WTC11 (cell line): Measurements from ENCODE around the gene C5orf15. TPM values are rescaled to one million over a fixed set of nuclear protein-coding genes. Genes with fewer than 3 reads are reported as not detected.
"Not testable (repeated sequence)": the region's sequence is repeated elsewhere in the genome, so short reads cannot be mapped to it uniquely, and the experiment has no call there.

ENCODE experiments used
- ATAC-seq: fragments of 200-7000 bp; cut with Tn5 transposase; 2 replicates; pipeline ENCODE4 v1.10.0; 2021; ENCODE audit warnings: mild to moderate bottlenecking, moderate library complexity
- CTCF ChIA-PET: fragments of 300-600 bp; sonication (Branson Sonifier 250); formaldehyde crosslinking; loops from one replicate; lab custom pipeline; 2021; ENCODE audit warnings: antibody characterized with exemption; lab: Charles Lee
- POLR2A ChIA-PET: fragments of 350-600 bp; sonication (Branson Sonifier 250); formaldehyde crosslinking; loops from one replicate; lab custom pipeline; 2021; ENCODE audit warnings: antibody characterized with exemption; lab: Charles Lee
- DNase-seq: peaks from one replicate; pipeline ENCODE4 v3.0.0; 2021; ENCODE audit warnings: low spot score
- H3K27ac Mint-ChIP-seq: 2 replicates; pipeline ENCODE4 v1.8.0; 2021; ENCODE audit warnings: mixed read lengths
- H3K27me3 Mint-ChIP-seq: 2 replicates; pipeline ENCODE4 v1.8.0; 2021; ENCODE audit warnings: low read depth, mild to moderate bottlenecking, moderate library complexity, mixed read lengths
- H3K36me3 Mint-ChIP-seq: 2 replicates; pipeline ENCODE4 v1.8.0; 2021; ENCODE audit warnings: mixed read lengths
- H3K4me1 Mint-ChIP-seq: 2 replicates; pipeline ENCODE4 v1.8.0; 2022; ENCODE audit warnings: mixed read lengths
- H3K4me3 Mint-ChIP-seq: 2 replicates; pipeline ENCODE4 v1.8.0; 2021; ENCODE audit warnings: mild to moderate bottlenecking, moderate library complexity, mixed read lengths
- H3K9me3 Mint-ChIP-seq: 2 replicates; pipeline ENCODE4 v1.8.0; 2021; ENCODE audit warnings: mixed read lengths
- CREB1 ChIP-seq: sonication (generic); formaldehyde crosslinking; IDR thresholded peaks from 2 replicates; pipeline ENCODE4 v1.8.0; 2023; ENCODE audit warnings: mild to moderate bottlenecking, missing genetic modification reagents
- CREM ChIP-seq: sonication (generic); formaldehyde crosslinking; IDR thresholded peaks from 2 replicates; pipeline ENCODE4 v1.8.1; 2022; ENCODE audit warnings: mild to moderate bottlenecking, missing genetic modification reagents, moderate library complexity
- GTF2I ChIP-seq: fragments of 250-450 bp; sonication (Bioruptor Pico); conservative IDR thresholded peaks from 2 replicates; pipeline ENCODE4 v1.4.0; 2021; ENCODE audit warnings: mild to moderate bottlenecking
- JAZF1 ChIP-seq: fragments of 250-450 bp; sonication (Bioruptor Pico); IDR thresholded peaks from 2 replicates; pipeline ENCODE4 v1.9.0; 2021; ENCODE audit warnings: moderate library complexity, mild to moderate bottlenecking, inconsistent platforms
- NFATC4 ChIP-seq: fragments of 250-450 bp; sonication (Bioruptor Pico); IDR thresholded peaks from 2 replicates; pipeline ENCODE4 v1.9.0; 2021; ENCODE audit warnings: mild to moderate bottlenecking
- NFE2L1 ChIP-seq: sonication (generic); formaldehyde crosslinking; IDR thresholded peaks from 2 replicates; pipeline ENCODE4 v1.8.1; 2023; ENCODE audit warnings: missing genetic modification reagents
- NR1H2 ChIP-seq: sonication (generic); formaldehyde crosslinking; IDR thresholded peaks from 2 replicates; pipeline ENCODE4 v1.9.0; 2021; ENCODE audit warnings: mild to moderate bottlenecking, moderate library complexity, missing genetic modification reagents
- NR2C2 ChIP-seq: sonication (generic); formaldehyde crosslinking; IDR thresholded peaks from 2 replicates; pipeline ENCODE4 v1.8.0; 2022; ENCODE audit warnings: mild to moderate bottlenecking, missing genetic modification reagents
- RELA ChIP-seq: sonication (generic); formaldehyde crosslinking; IDR thresholded peaks from 2 replicates; pipeline ENCODE4 v1.8.1; 2022; ENCODE audit warnings: missing genetic modification reagents, mild to moderate bottlenecking, borderline replicate concordance
- SOX15 ChIP-seq: fragments of 250-450 bp; sonication (Bioruptor Pico); IDR thresholded peaks from 2 replicates; pipeline ENCODE4 v1.9.0; 2021; ENCODE audit warnings: mild to moderate bottlenecking
- ZNF138 ChIP-seq: sonication (generic); formaldehyde crosslinking; conservative IDR thresholded peaks from 2 replicates; pipeline ENCODE4 v1.8.1; 2022; ENCODE audit warnings: mild to moderate bottlenecking, moderate library complexity, missing genetic modification reagents
- ZNF232 ChIP-seq: sonication (generic); formaldehyde crosslinking; IDR thresholded peaks from 2 replicates; pipeline ENCODE4 v1.8.0; 2022; ENCODE audit warnings: mild to moderate bottlenecking, missing genetic modification reagents
- total RNA-seq: library from RNA; stranded (reverse); gene quantifications from 3 replicates; pipeline ENCODE4 v1.2.3, GENCODE V29; 2021
- TF ChIP-seq, protein P1 (sequence below): sonication (generic); formaldehyde crosslinking; IDR thresholded peaks from 2 replicates; pipeline ENCODE4 v1.8.0; 2022; ENCODE audit warnings: mild to moderate bottlenecking, missing genetic modification reagents
- TF ChIP-seq, protein P2 (sequence below): sonication (generic); formaldehyde crosslinking; IDR thresholded peaks from 2 replicates; pipeline ENCODE4 v1.8.0; 2022; ENCODE audit warnings: mild to moderate bottlenecking, missing genetic modification reagents
- TF ChIP-seq, protein P3 (sequence below): fragments of 250-450 bp; sonication (Bioruptor Pico); IDR thresholded peaks from 2 replicates; pipeline ENCODE4 v1.9.0; 2021; ENCODE audit warnings: mild to moderate bottlenecking
- TF ChIP-seq, protein P4 (sequence below): sonication (generic); formaldehyde crosslinking; IDR thresholded peaks from 2 replicates; pipeline ENCODE4 v1.8.1; 2023; ENCODE audit warnings: mild to moderate bottlenecking, moderate library complexity, missing genetic modification reagents
- TF ChIP-seq, protein P5 (sequence below): sonication (generic); formaldehyde crosslinking; IDR thresholded peaks from 2 replicates; pipeline ENCODE4 v1.8.0; 2023; ENCODE audit warnings: mild to moderate bottlenecking, missing genetic modification reagents
- TF ChIP-seq, protein P6 (sequence below): sonication (generic); formaldehyde crosslinking; IDR thresholded peaks from 2 replicates; pipeline ENCODE4 v1.8.1; 2022; ENCODE audit warnings: mild to moderate bottlenecking, moderate library complexity, missing genetic modification reagents
- TF ChIP-seq, protein P7 (sequence below): fragments of 250-450 bp; sonication (Bioruptor Pico); IDR thresholded peaks from 2 replicates; pipeline ENCODE4 v1.9.0; 2021; ENCODE audit warnings: mild to moderate bottlenecking

The C5orf15 gene
- total RNA-seq, 1 experiment from 2014 or later: 32.7 TPM

DNA sequence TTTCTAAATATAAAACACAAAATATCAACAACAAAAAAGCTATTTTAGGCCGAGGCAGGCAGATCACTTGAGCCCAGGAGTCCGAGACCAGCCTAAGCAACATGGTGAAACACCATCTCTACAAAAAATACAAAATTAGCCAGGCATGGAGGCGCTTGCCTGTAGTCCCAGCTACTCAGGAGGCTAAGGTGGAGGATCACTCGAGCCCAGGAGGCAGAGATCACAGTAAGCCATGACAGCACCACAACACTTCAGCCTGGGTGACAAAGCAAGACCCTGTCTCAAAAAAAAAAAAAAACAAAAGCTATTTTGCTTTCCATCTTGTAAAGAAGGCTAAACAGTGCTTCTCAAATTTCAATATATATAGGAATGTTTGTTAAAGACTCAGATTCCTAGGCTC lies 11.3 kb downstream of the C5orf15 start:
- Mint-ChIP-seq H3K9me3 (no peaks in the 10 kb centered on the region), H3K36me3 (peaks cover 25% of the 10 kb centered on the region), H3K27ac (no peak overlapping the region), H3K4me3 (no peak overlapping the region), H3K4me1 (peaks cover 10% of the 10 kb centered on the region), H3K27me3 (no peaks in the 10 kb centered on the region)
- ChIA-PET POLR2A (interaction anchor here (0.6 to 1.1 kb wide), 2 partner anchors 33 to 48 kb away, joined by 3 read pairs; no protein-coding TSS in a partner anchor), CTCF (interaction anchor here (1.6 kb wide), 1 partner anchor 40 kb away, joined by 4 read pairs; no protein-coding TSS in a partner anchor)
- no peak for TF ChIP-seq NR2C2 (CRISPR knock-in tag)
- TF ChIP-seq, protein P1, sequence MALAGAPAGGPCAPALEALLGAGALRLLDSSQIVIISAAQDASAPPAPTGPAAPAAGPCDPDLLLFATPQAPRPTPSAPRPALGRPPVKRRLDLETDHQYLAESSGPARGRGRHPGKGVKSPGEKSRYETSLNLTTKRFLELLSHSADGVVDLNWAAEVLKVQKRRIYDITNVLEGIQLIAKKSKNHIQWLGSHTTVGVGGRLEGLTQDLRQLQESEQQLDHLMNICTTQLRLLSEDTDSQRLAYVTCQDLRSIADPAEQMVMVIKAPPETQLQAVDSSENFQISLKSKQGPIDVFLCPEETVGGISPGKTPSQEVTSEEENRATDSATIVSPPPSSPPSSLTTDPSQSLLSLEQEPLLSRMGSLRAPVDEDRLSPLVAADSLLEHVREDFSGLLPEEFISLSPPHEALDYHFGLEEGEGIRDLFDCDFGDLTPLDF (CRISPR knock-in tag): no peak
- TF ChIP-seq, protein P2, sequence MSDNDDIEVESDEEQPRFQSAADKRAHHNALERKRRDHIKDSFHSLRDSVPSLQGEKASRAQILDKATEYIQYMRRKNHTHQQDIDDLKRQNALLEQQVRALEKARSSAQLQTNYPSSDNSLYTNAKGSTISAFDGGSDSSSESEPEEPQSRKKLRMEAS (CRISPR knock-in tag): no peak
- no peak for TF ChIP-seq NFE2L1
- TF ChIP-seq RELA: no peak
- TF ChIP-seq NR1H2: no peak
- TF ChIP-seq CREB1 (CRISPR knock-in tag): no peak
- TF ChIP-seq, protein P3, sequence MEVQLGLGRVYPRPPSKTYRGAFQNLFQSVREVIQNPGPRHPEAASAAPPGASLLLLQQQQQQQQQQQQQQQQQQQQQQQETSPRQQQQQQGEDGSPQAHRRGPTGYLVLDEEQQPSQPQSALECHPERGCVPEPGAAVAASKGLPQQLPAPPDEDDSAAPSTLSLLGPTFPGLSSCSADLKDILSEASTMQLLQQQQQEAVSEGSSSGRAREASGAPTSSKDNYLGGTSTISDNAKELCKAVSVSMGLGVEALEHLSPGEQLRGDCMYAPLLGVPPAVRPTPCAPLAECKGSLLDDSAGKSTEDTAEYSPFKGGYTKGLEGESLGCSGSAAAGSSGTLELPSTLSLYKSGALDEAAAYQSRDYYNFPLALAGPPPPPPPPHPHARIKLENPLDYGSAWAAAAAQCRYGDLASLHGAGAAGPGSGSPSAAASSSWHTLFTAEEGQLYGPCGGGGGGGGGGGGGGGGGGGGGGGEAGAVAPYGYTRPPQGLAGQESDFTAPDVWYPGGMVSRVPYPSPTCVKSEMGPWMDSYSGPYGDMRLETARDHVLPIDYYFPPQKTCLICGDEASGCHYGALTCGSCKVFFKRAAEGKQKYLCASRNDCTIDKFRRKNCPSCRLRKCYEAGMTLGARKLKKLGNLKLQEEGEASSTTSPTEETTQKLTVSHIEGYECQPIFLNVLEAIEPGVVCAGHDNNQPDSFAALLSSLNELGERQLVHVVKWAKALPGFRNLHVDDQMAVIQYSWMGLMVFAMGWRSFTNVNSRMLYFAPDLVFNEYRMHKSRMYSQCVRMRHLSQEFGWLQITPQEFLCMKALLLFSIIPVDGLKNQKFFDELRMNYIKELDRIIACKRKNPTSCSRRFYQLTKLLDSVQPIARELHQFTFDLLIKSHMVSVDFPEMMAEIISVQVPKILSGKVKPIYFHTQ (CRISPR knock-in tag): no peak
- ATAC-seq: no peak
- DNase-seq: no peak

DNA sequence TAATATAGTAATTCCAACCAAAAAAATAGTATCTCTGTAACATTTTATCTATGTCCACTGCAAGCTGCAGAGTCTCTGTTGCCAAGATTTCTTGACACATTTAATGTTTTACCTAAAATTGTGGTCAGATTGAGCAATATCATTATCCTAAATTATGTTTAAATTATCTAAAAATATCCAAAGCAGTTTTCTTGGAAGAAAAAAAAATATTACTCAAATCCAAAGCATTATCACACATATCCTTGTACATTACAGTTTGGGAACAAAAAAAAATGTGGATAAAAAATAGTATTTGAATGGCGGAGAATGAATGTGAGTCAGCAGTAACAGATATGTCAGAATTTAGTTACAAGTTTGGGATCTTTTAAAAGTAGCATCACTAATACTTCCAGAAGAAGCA lies 12.2 kb downstream of the C5orf15 start:
- POLR2A ChIA-PET, H3K4me3 Mint-ChIP-seq, H3K4me1 Mint-ChIP-seq, H3K27me3 Mint-ChIP-seq, CTCF ChIA-PET, H3K9me3 Mint-ChIP-seq, DNase-seq, ATAC-seq, H3K27ac Mint-ChIP-seq: not testable (repeated sequence)
- peaks cover 25% of the 10 kb centered on the region for H3K36me3 Mint-ChIP-seq

DNA sequence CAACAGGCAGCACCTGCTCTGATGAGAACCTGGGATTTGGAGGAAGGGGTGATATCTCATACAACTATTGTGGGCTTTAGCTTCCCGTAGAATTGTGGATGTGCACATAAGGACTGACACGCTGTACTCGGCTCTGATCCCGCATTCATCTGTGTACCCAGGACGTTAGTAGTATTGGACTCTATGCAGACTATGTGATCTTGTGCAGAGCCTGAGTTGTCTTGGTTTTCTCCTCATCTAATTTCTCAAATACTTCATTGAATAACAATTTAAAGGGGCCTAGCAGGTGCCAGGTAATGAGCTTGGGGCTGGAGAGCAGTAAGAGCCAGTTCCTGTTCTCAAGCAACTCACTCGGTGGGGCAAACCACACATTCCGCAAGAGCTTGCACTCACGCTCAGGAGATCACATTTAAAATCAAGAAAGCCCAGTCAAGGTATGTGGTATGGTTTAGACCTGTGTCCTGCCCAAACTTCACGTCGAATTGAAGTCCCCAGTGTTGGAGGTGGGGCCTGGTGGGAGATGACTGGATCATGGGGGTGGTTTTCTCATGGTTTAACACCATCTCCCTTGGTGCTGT lies 14.8 kb downstream of the C5orf15 start:
- Mint-ChIP-seq H3K27ac (0 out of 2 replicates have a peak overlapping the region, but pooled peaks have one; percentile 62), H3K27me3 (no peaks in the 10 kb centered on the region), H3K4me3 (no peak overlapping the region), H3K4me1 (peaks cover 10% of the 10 kb centered on the region), H3K9me3 (0 out of 2 replicates have a peak, but pooled peaks cover 4% of the 10 kb centered on the region), H3K36me3 (peaks cover 14% of the 10 kb centered on the region)
- ChIA-PET POLR2A (no interaction called here), CTCF (interaction anchor here (1.6 kb wide), 2 partner anchors 9 to 147 kb away, joined by 3 to 8 read pairs; no protein-coding TSS in a partner anchor)
- TF ChIP-seq, protein P4, sequence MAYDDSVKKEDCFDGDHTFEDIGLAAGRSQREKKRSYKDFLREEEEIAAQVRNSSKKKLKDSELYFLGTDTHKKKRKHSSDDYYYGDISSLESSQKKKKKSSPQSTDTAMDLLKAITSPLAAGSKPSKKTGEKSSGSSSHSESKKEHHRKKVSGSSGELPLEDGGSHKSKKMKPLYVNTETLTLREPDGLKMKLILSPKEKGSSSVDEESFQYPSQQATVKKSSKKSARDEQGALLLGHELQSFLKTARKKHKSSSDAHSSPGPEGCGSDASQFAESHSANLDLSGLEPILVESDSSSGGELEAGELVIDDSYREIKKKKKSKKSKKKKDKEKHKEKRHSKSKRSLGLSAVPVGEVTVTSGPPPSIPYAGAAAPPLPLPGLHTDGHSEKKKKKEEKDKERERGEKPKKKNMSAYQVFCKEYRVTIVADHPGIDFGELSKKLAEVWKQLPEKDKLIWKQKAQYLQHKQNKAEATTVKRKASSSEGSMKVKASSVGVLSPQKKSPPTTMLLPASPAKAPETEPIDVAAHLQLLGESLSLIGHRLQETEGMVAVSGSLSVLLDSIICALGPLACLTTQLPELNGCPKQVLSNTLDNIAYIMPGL: no peak
- no peak for TF ChIP-seq JAZF1
- no peak for TF ChIP-seq GTF2I (CRISPR knock-in tag)
- no peak for TF ChIP-seq NR1H2
- TF ChIP-seq, protein P5, sequence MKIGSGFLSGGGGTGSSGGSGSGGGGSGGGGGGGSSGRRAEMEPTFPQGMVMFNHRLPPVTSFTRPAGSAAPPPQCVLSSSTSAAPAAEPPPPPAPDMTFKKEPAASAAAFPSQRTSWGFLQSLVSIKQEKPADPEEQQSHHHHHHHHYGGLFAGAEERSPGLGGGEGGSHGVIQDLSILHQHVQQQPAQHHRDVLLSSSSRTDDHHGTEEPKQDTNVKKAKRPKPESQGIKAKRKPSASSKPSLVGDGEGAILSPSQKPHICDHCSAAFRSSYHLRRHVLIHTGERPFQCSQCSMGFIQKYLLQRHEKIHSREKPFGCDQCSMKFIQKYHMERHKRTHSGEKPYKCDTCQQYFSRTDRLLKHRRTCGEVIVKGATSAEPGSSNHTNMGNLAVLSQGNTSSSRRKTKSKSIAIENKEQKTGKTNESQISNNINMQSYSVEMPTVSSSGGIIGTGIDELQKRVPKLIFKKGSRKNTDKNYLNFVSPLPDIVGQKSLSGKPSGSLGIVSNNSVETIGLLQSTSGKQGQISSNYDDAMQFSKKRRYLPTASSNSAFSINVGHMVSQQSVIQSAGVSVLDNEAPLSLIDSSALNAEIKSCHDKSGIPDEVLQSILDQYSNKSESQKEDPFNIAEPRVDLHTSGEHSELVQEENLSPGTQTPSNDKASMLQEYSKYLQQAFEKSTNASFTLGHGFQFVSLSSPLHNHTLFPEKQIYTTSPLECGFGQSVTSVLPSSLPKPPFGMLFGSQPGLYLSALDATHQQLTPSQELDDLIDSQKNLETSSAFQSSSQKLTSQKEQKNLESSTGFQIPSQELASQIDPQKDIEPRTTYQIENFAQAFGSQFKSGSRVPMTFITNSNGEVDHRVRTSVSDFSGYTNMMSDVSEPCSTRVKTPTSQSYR (CRISPR knock-in tag): no peak
- TF ChIP-seq, protein P6, sequence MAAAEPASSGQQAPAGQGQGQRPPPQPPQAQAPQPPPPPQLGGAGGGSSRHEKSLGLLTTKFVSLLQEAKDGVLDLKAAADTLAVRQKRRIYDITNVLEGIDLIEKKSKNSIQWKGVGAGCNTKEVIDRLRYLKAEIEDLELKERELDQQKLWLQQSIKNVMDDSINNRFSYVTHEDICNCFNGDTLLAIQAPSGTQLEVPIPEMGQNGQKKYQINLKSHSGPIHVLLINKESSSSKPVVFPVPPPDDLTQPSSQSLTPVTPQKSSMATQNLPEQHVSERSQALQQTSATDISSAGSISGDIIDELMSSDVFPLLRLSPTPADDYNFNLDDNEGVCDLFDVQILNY (CRISPR knock-in tag): no peak
- TF ChIP-seq CREM: no peak
- no peak for TF ChIP-seq NFATC4 (CRISPR knock-in tag)
- TF ChIP-seq ZNF138: no peak
- TF ChIP-seq SOX15 (CRISPR knock-in tag): no peak
- no peak for TF ChIP-seq ZNF232 (CRISPR knock-in tag)
- TF ChIP-seq, protein P7, sequence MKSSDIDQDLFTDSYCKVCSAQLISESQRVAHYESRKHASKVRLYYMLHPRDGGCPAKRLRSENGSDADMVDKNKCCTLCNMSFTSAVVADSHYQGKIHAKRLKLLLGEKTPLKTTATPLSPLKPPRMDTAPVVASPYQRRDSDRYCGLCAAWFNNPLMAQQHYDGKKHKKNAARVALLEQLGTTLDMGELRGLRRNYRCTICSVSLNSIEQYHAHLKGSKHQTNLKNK (CRISPR knock-in tag): no peak
- DNase-seq (no peak), ATAC-seq (peak; percentile 58)
